Measurements from ENCODE around the gene LRP6. TPM values are rescaled to one million over a fixed set of nuclear protein-coding genes. Genes with fewer than 3 reads are reported as not detected.

LRP6 gene
- total RNA-seq, 1 experiment from 2014 or later, result 28.1 TPM

- Histone ChIP-seq H3K9me2 (ENCODE audit: insufficient read depth) (no peaks in the 10 kb centered on the region), H2AFZ (ENCODE audit: low read depth, low read length, poor library complexity, severe bottlenecking) (no peak overlapping the region), H3K79me2 (ENCODE audit: insufficient read depth, low read length) (no peaks in the 10 kb centered on the region), H3K9ac (ENCODE audit: low read length) (no peak overlapping the region), H3K4me3 (replicated peaks in 1 of 2; ENCODE audit: low read depth in 1 of 2, low read length in 2 of 2) (no peak overlapping the region), H3K4me1 (ENCODE audit: control insufficient read depth in 1 of 2, insufficient read depth in 2 of 2, low read length in 2 of 2) (no peaks in the 10 kb centered on the region), H3K4me2 (ENCODE audit: low read length) (no peak overlapping the region), H3K27ac (ENCODE audit: low read depth, low read length) (no peak overlapping the region), H3K27me3 (ENCODE audit: insufficient read depth, low read length) (no peaks in the 10 kb centered on the region), H3K9me3 (ENCODE audit: control insufficient read depth in 1 of 2, insufficient read depth in 1 of 2, low read depth in 1 of 2, low read length in 2 of 2) (no peaks in the 10 kb centered on the region), H4K20me1 (ENCODE audit: insufficient read depth) (no peaks in the 10 kb centered on the region), H3K36me3 (ENCODE audit: control insufficient read depth in 1 of 2, insufficient read depth in 2 of 2, low read length in 2 of 2) (peaks cover 0 to 6% of the 10 kb centered on the region in 2 experiments; a peak in 1 of 4 replicates)
- intact Hi-C loops (cut with micrococcal nuclease), result no loop called here
- CTCF ChIA-PET, result no interaction called here
- DNase-seq (ENCODE audit: low read depth, low spot score) (no peak), ATAC-seq (no peak)
- TF ChIP-seq ZNF274 (IDR thresholded peaks at IDR 0.05; ENCODE audit: low read depth, low read length) (no peak), CEBPB (IDR thresholded peaks at IDR 0.05; ENCODE audit: low read depth) (no peak), EZH2 (IDR thresholded peaks at IDR 0.05) (no peak), POLR2AphosphoS5 (IDR thresholded peaks at IDR 0.05; ENCODE audit: low read depth, low read length) (no peak), RAD21 (IDR thresholded peaks at IDR 0.05; ENCODE audit: low read depth) (no peak)
- no TSS peak for BruUV-seq (replicated peaks)
- RAD21 ChIA-PET (ENCODE audit: low non-redundant PET in 1 of 2, low total read pairs in 2 of 2, uncharacterized antibody in 2 of 2, unreplicated experiment in 2 of 2), result no interaction called here
- POLR2A ChIA-PET, result no interaction called here
Observed at GRCh38 chr12:12156116-12156515, 110.7 kb downstream of the LRP6 start.

GRCh38 chr12:12153596-12153995, 113.2 kb downstream of the LRP6 start:
- ChIA-PET POLR2A (no interaction called here), RAD21 (ENCODE audit: low non-redundant PET in 1 of 2, low total read pairs in 2 of 2, uncharacterized antibody in 2 of 2, unreplicated experiment in 2 of 2) (no interaction called here), CTCF (no interaction called here)
- Histone ChIP-seq H3K27me3 (ENCODE audit: insufficient read depth, low read length) (no peaks in the 10 kb centered on the region), H4K20me1 (ENCODE audit: insufficient read depth) (no peaks in the 10 kb centered on the region), H3K27ac (ENCODE audit: low read depth, low read length) (no peak overlapping the region), H3K9ac (ENCODE audit: low read length) (no peak overlapping the region), H3K36me3 (ENCODE audit: control insufficient read depth in 1 of 2, insufficient read depth in 2 of 2, low read length in 2 of 2) (peaks cover 0 to 5% of the 10 kb centered on the region in 2 experiments; a peak in 3 of 4 replicates), H3K9me2 (ENCODE audit: insufficient read depth) (no peaks in the 10 kb centered on the region), H3K79me2 (ENCODE audit: insufficient read depth, low read length) (no peaks in the 10 kb centered on the region), H3K4me1 (ENCODE audit: control insufficient read depth in 1 of 2, insufficient read depth in 2 of 2, low read length in 2 of 2) (no peaks in the 10 kb centered on the region), H3K4me3 (replicated peaks in 1 of 2; ENCODE audit: low read depth in 1 of 2, low read length in 2 of 2) (no peak overlapping the region), H2AFZ (ENCODE audit: low read depth, low read length, poor library complexity, severe bottlenecking) (no peak overlapping the region), H3K9me3 (ENCODE audit: control insufficient read depth in 1 of 2, insufficient read depth in 1 of 2, low read depth in 1 of 2, low read length in 2 of 2) (no peaks in the 10 kb centered on the region), H3K4me2 (ENCODE audit: low read length) (no peak overlapping the region)
- ATAC-seq, result no peak
- no peak for DNase-seq (ENCODE audit: low read depth, low spot score)
- TF ChIP-seq EGR1 (IDR thresholded peaks at IDR 0.05; ENCODE audit: low read depth) (no peak), FOSL1 (IDR thresholded peaks at IDR 0.05; ENCODE audit: low read depth) (no peak), YY1 (IDR thresholded peaks at IDR 0.05; ENCODE audit: extremely low read depth, insufficient replicate concordance, low read depth, low read length) (no peak), ELF1 (IDR thresholded peaks at IDR 0.05; ENCODE audit: borderline replicate concordance, low read depth) (no peak), ZBTB33 (IDR thresholded peaks at IDR 0.05; ENCODE audit: extremely low read depth, insufficient replicate concordance, low read length) (no peak), TCF7L2 (IDR thresholded peaks at IDR 0.05; ENCODE audit: borderline replicate concordance, extremely low read depth, insufficient read depth, insufficient read length) (no peak), RAD21 (IDR thresholded peaks at IDR 0.05; ENCODE audit: low read depth) (no peak), ZNF274 (IDR thresholded peaks at IDR 0.05; ENCODE audit: low read depth, low read length) (no peak), EZH2phosphoT487 (IDR thresholded peaks at IDR 0.05; ENCODE audit: borderline replicate concordance) (no peak), CEBPB (IDR thresholded peaks at IDR 0.05; ENCODE audit: low read depth) (no peak), EZH2 (IDR thresholded peaks at IDR 0.05) (no peak)
- no TSS peak for BruUV-seq (replicated peaks)
- intact Hi-C loops (cut with micrococcal nuclease), result no loop called here

Data from HCT116 (cell line).